Measurements from ENCODE around the gene CIRBP. TPM values are rescaled to one million over a fixed set of nuclear protein-coding genes. Genes with fewer than 3 reads are reported as not detected.

CIRBP gene
- total and polyA plus RNA-seq, 2 of the 13 experiments (the other 11 are each of a cell fraction or from before 2014, with no cell fraction given), result 133 to 140 TPM

DNA sequence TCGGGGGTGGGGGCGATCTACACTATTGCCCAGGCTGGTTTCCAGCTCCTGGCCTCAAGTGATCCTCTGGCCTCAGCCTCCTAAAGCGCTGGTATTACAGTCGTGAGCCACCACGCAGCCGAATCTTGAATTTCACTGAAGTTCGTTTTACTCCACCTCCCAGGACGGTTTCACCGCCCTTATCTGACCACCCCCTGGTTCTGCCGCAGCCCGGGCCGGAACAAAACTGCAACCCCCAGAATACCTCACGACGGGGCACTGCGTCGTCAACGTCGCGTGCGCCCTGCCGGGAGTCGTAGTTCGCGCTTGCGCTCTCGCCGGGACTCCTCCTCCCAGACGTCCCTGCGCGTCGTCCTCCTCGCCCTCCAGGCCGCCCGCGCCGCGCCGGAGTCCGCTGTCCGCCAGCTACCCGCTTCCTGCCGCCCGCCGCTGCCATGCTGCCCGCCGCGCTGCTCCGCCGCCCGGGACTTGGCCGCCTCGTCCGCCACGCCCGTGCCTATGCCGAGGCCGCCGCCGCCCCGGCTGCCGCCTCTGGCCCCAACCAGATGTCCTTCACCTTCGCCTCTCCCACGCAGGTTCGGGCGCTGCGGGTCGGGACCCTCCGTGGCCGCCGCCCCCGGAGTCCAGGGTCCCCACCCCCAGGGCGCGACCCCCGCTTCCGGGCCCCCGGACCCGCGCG is 27.6 kb upstream of the CIRBP start, which contains the start of gene ATP5F1D (continued):
- TF ChIP-seq, protein P1, sequence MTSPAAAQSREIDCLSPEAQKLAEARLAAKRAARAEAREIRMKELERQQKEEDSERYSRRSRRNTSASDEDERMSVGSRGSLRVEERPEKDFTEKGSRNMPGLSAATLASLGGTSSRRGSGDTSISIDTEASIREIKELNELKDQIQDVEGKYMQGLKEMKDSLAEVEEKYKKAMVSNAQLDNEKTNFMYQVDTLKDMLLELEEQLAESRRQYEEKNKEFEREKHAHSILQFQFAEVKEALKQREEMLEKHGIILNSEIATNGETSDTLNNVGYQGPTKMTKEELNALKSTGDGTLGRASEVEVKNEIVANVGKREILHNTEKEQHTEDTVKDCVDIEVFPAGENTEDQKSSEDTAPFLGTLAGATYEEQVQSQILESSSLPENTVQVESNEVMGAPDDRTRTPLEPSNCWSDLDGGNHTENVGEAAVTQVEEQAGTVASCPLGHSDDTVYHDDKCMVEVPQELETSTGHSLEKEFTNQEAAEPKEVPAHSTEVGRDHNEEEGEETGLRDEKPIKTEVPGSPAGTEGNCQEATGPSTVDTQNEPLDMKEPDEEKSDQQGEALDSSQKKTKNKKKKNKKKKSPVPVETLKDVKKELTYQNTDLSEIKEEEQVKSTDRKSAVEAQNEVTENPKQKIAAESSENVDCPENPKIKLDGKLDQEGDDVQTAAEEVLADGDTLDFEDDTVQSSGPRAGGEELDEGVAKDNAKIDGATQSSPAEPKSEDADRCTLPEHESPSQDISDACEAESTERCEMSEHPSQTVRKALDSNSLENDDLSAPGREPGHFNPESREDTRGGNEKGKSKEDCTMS (CRISPR knock-in tag; conservative IDR thresholded peaks at IDR 0.05), result no peak
- TF ChIP-seq ZSCAN30 (CRISPR knock-in tag; IDR thresholded peaks at IDR 0.05) (no peak), ZNF678 (CRISPR knock-in tag; IDR thresholded peaks at IDR 0.05) (no peak), YEATS2 (CRISPR knock-in tag; IDR thresholded peaks at IDR 0.05; ENCODE audit: borderline replicate concordance) (peak; percentile 60; the same call in 1 of the 2 replicates), MED13 (CRISPR knock-in tag; IDR thresholded peaks at IDR 0.05) (no peak; the same call in 1 of the 2 replicates), GABPB1 (CRISPR knock-in tag; IDR thresholded peaks at IDR 0.05) (peak; percentile 92), BRD4 (CRISPR knock-in tag; IDR thresholded peaks at IDR 0.05) (no peak), MTF2 (CRISPR knock-in tag; IDR thresholded peaks at IDR 0.05; ENCODE audit: borderline replicate concordance) (no peak), NR2F2 (IDR thresholded peaks at IDR 0.05; ENCODE audit: borderline replicate concordance, low read depth) (no peak)
- TF ChIP-seq, protein P2, sequence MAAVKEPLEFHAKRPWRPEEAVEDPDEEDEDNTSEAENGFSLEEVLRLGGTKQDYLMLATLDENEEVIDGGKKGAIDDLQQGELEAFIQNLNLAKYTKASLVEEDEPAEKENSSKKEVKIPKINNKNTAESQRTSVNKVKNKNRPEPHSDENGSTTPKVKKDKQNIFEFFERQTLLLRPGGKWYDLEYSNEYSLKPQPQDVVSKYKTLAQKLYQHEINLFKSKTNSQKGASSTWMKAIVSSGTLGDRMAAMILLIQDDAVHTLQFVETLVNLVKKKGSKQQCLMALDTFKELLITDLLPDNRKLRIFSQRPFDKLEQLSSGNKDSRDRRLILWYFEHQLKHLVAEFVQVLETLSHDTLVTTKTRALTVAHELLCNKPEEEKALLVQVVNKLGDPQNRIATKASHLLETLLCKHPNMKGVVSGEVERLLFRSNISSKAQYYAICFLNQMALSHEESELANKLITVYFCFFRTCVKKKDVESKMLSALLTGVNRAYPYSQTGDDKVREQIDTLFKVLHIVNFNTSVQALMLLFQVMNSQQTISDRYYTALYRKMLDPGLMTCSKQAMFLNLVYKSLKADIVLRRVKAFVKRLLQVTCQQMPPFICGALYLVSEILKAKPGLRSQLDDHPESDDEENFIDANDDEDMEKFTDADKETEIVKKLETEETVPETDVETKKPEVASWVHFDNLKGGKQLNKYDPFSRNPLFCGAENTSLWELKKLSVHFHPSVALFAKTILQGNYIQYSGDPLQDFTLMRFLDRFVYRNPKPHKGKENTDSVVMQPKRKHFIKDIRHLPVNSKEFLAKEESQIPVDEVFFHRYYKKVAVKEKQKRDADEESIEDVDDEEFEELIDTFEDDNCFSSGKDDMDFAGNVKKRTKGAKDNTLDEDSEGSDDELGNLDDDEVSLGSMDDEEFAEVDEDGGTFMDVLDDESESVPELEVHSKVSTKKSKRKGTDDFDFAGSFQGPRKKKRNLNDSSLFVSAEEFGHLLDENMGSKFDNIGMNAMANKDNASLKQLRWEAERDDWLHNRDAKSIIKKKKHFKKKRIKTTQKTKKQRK (IDR thresholded peaks at IDR 0.05; ENCODE audit: low read length), result no peak
- TF ChIP-seq, protein P3, sequence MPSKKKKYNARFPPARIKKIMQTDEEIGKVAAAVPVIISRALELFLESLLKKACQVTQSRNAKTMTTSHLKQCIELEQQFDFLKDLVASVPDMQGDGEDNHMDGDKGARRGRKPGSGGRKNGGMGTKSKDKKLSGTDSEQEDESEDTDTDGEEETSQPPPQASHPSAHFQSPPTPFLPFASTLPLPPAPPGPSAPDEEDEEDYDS (CRISPR knock-in tag; IDR thresholded peaks at IDR 0.05), result peak; percentile 33; the same call in 1 of the 2 replicates
- TF ChIP-seq, protein P4, sequence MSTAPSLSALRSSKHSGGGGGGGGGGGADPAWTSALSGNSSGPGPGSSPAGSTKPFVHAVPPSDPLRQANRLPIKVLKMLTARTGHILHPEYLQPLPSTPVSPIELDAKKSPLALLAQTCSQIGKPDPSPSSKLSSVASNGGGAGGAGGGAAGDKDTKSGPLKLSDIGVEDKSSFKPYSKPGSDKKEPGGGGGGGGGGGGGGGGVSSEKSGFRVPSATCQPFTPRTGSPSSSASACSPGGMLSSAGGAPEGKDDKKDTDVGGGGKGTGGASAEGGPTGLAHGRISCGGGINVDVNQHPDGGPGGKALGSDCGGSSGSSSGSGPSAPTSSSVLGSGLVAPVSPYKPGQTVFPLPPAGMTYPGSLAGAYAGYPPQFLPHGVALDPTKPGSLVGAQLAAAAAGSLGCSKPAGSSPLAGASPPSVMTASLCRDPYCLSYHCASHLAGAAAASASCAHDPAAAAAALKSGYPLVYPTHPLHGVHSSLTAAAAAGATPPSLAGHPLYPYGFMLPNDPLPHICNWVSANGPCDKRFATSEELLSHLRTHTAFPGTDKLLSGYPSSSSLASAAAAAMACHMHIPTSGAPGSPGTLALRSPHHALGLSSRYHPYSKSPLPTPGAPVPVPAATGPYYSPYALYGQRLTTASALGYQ (CRISPR knock-in tag; IDR thresholded peaks at IDR 0.05), result peak; percentile 22; the same call in 1 of the 2 replicates
- TF ChIP-seq, protein P5, sequence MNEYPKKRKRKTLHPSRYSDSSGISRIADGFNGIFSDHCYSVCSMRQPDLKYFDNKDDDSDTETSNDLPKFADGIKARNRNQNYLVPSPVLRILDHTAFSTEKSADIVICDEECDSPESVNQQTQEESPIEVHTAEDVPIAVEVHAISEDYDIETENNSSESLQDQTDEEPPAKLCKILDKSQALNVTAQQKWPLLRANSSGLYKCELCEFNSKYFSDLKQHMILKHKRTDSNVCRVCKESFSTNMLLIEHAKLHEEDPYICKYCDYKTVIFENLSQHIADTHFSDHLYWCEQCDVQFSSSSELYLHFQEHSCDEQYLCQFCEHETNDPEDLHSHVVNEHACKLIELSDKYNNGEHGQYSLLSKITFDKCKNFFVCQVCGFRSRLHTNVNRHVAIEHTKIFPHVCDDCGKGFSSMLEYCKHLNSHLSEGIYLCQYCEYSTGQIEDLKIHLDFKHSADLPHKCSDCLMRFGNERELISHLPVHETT (CRISPR knock-in tag; conservative IDR thresholded peaks at IDR 0.05), result peak; percentile 85
- TF ChIP-seq, protein P6, sequence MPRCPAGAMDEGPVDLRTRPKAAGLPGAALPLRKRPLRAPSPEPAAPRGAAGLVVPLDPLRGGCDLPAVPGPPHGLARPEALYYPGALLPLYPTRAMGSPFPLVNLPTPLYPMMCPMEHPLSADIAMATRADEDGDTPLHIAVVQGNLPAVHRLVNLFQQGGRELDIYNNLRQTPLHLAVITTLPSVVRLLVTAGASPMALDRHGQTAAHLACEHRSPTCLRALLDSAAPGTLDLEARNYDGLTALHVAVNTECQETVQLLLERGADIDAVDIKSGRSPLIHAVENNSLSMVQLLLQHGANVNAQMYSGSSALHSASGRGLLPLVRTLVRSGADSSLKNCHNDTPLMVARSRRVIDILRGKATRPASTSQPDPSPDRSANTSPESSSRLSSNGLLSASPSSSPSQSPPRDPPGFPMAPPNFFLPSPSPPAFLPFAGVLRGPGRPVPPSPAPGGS (CRISPR knock-in tag; IDR thresholded peaks at IDR 0.05), result peak; percentile 61; the same call in 1 of the 2 replicates
- TF ChIP-seq, protein P7, sequence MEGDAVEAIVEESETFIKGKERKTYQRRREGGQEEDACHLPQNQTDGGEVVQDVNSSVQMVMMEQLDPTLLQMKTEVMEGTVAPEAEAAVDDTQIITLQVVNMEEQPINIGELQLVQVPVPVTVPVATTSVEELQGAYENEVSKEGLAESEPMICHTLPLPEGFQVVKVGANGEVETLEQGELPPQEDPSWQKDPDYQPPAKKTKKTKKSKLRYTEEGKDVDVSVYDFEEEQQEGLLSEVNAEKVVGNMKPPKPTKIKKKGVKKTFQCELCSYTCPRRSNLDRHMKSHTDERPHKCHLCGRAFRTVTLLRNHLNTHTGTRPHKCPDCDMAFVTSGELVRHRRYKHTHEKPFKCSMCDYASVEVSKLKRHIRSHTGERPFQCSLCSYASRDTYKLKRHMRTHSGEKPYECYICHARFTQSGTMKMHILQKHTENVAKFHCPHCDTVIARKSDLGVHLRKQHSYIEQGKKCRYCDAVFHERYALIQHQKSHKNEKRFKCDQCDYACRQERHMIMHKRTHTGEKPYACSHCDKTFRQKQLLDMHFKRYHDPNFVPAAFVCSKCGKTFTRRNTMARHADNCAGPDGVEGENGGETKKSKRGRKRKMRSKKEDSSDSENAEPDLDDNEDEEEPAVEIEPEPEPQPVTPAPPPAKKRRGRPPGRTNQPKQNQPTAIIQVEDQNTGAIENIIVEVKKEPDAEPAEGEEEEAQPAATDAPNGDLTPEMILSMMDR (CRISPR knock-in tag; IDR thresholded peaks at IDR 0.05), result peak; percentile 33; the same call in 1 of the 2 replicates

All from HepG2 (cell line).